Large intestine (tissue), 3 donors: ENCODE measurements around the gene ZNF169. TPM values are rescaled to one million over a fixed set of nuclear protein-coding genes. Genes with fewer than 3 reads are reported as not detected.
"Not testable (repeated sequence)": the region's sequence is repeated elsewhere in the genome, so short reads cannot be mapped to it uniquely, and the experiment has no call there.

Experiments used
- DNase-seq, 2 donors: peaks; one replicate each; pipeline versions ENCODE4 v3.0.0 to v3.0.0-alpha.2; 2013
- H3K27ac ChIP-seq: one replicate; pipeline ENCODE4 v1.5.1; 2013; ENCODE audit warnings: low read length
- H3K27me3 ChIP-seq: 2 replicates; pipeline ENCODE4 v1.6.1; 2013; ENCODE audit warnings: low read length; ENCODE audit not compliant: control insufficient read depth, insufficient read depth
- H3K36me3 ChIP-seq: 2 replicates; pipeline ENCODE4 v1.6.1; 2013; ENCODE audit warnings: low read length; ENCODE audit not compliant: control insufficient read depth, insufficient read depth
- H3K4me1 ChIP-seq: one replicate; pipeline ENCODE4 v1.6.1; 2013; ENCODE audit warnings: low read length; ENCODE audit not compliant: control insufficient read depth, insufficient read depth
- H3K4me3 ChIP-seq: one replicate; pipeline ENCODE4 v1.5.1; 2013; ENCODE audit warnings: low read length
- H3K9me3 ChIP-seq: one replicate; pipeline ENCODE4 v1.6.1; 2013; ENCODE audit warnings: mild to moderate bottlenecking, low read depth, low read length, moderate library complexity; ENCODE audit not compliant: control insufficient read depth
- WGBS: methylation state at CpG from one replicate; pipeline ENCODE4 v1.1.5; 2013; ENCODE audit warnings: low lambda C conversion rate; ENCODE audit not compliant: insufficient coverage; 5-methylcytosine and 5-hydroxymethylcytosine counted together
- polyA plus RNA-seq: library from polyadenylated mRNA; unstranded; fragments of 120-200 nt; gene quantifications from one replicate; pipeline ENCODE4 v1.2.1, GENCODE V29; 2013

ZNF169 gene
- polyA plus RNA-seq, 1 donor = 7.9 TPM

DNA sequence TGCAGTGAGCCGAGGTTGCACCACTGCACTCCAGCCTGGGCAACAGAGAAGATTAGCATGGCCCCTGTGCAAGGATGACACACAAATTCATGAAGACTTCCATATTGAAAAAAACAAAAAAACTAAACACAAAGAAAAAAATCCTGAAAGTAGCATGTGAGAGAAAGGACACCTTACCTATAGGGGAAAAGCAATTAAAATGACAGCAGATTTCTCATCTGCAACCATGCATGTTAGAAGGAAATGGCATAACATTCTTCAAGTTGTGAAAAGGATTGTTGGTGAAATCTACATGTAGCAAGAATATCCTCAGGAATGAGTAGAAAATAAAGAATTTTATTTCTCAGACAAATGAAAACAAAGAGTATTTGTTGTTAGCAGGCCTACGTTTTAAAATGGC, 13.4 kb upstream of the ZNF169 start:
- no peak for DNase-seq
- no peaks in the 10 kb centered on the region for H3K4me1 ChIP-seq
- no peak overlapping the region for H3K27ac ChIP-seq
- H3K36me3 ChIP-seq = no peaks in the 10 kb centered on the region
- H3K4me3 ChIP-seq = no peak overlapping the region
- no peaks in the 10 kb centered on the region for H3K9me3 ChIP-seq
- H3K27me3 ChIP-seq = no peaks in the 10 kb centered on the region
- WGBS = 75% methylated on average over 1 of the region's 2 CpGs

- H3K4me1 ChIP-seq = no peaks in the 10 kb centered on the region
- H3K27ac ChIP-seq = no peak overlapping the region
- no peak for DNase-seq
- WGBS = no CpG with 5 or more reads among the region's 4 CpGs
- no peaks in the 10 kb centered on the region for H3K27me3 ChIP-seq
- no peaks in the 10 kb centered on the region for H3K9me3 ChIP-seq
- H3K4me3 ChIP-seq = no peak overlapping the region
- no peaks in the 10 kb centered on the region for H3K36me3 ChIP-seq
These were observed 8.6 kb upstream of the ZNF169 start for GRCh38 chr9:94250456-94250855.

GRCh38 chr9:94256007-94256406, 3.1 kb upstream of the ZNF169 start:
- Histone ChIP-seq H3K4me1 (no peaks in the 10 kb centered on the region), H3K27ac (no peak overlapping the region), H3K9me3 (no peaks in the 10 kb centered on the region), H3K27me3 (no peaks in the 10 kb centered on the region), H3K4me3 (no peak overlapping the region), H3K36me3 (no peaks in the 10 kb centered on the region)
- no CpG with 5 or more reads among the region's 2 CpGs for WGBS
- no peak for DNase-seq

DNA sequence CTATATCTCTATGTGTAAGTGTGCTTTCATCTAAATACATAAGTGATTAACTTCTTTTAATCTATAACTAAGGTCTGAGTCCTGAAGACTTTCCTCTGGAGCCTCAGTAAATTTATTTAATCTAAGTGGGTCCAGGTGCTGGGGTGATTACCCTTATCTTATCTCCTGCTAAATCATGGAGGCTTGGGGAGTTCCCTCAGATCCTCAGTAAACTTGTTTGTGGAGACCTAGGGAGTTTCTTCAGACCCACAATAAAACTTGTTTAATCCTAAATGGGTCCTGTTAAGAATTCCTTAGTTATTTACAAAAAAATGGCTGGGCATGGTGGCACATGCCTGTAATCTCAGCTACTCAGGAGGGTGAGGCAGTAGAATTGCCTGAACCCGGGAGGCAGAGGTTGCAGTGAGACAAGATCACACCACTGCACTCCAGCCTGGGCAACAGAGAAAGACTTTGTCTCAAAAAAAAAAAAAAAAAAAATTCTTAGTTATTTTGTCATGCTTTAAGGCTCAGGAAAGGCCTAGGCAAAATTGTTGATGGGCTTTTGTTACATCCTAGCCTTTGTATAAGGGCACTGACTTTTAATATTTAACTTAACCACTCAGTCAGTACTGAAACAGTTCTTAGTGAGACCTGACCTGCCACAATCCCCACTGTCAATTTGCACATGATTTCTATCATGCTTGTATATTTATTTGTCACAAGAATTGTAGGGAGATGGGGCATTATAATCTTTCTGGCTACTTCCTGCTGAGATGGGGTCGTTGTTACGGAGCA, 6.7 kb downstream of the ZNF169 start:
- DNase-seq = peak in 1 of 2 donors; percentile 52
- not testable (repeated sequence) for H3K4me1 ChIP-seq, H3K9me3 ChIP-seq, H3K27me3 ChIP-seq, H3K4me3 ChIP-seq, H3K27ac ChIP-seq, H3K36me3 ChIP-seq
- WGBS = no CpG with 5 or more reads among the region's 3 CpGs

DNA sequence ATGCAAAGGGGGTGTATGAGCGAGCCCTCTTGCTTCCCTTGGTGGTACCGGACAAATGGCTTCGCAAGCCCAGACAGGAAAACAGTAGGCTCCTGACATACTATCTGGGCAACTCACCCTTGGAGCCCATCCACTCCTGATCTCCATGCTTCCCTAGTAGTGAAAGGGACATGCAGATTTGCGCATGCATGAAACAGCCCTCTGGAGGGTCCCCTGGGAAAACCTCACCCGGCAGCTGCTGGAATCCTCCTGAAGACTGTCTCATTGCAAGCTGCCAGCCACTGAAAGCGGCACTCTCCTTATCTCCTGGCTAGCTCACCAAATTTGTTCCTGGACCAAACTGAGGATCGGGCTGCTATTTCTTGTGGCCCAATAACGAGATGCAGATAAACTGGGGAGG, 10.2 kb downstream of the ZNF169 start:
- Histone ChIP-seq H3K36me3 (no peaks in the 10 kb centered on the region), H3K4me1 (peaks cover 5% of the 10 kb centered on the region), H3K9me3 (peaks cover 7% of the 10 kb centered on the region), H3K27me3 (no peaks in the 10 kb centered on the region), H3K4me3 (no peak overlapping the region), H3K27ac (no peak overlapping the region)
- WGBS = 100% methylated on average over 2 of the region's 8 CpGs
- DNase-seq = no peak

DNA sequence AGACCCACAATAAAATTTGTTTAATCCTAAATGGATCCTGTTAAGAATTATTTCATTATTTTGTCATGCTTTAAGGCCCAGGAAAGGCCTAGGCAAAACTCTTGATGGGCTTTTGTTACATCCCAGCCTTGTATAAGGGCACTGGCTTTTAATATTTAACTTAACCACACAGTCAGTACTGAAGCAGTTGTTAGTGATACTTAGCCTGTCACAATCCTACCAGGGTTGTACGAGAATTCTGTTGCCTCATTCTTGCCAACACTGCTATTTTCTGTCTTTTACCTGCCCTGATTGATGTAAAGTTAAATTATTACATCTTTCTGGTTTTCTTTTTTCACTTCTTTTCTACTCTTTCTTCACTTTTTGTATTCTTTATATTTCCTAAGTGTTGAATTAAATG, 10.9 kb downstream of the ZNF169 start:
- no CpG with 5 or more reads among the region's 1 CpG for WGBS
- no peak overlapping the region for H3K27ac ChIP-seq
- H3K27me3 ChIP-seq = no peaks in the 10 kb centered on the region
- no peak for DNase-seq
- H3K9me3 ChIP-seq = peaks cover 7% of the 10 kb centered on the region
- H3K36me3 ChIP-seq = no peaks in the 10 kb centered on the region
- H3K4me1 ChIP-seq = peaks cover 5% of the 10 kb centered on the region
- H3K4me3 ChIP-seq = no peak overlapping the region

GRCh38 chr9:94277029-94277428, 17.9 kb downstream of the ZNF169 start:
- DNase-seq, H3K27ac ChIP-seq, H3K9me3 ChIP-seq, H3K4me1 ChIP-seq, H3K4me3 ChIP-seq, H3K27me3 ChIP-seq: not testable (repeated sequence)
- WGBS = 43% methylated on average over 4 of the region's 4 CpGs
- H3K36me3 ChIP-seq = peaks cover 11% of the 10 kb centered on the region

GRCh38 chr9:94277885-94278536, 18.9 kb downstream of the ZNF169 start:
- Histone ChIP-seq H3K27me3 (no peaks in the 10 kb centered on the region), H3K4me1 (no peaks in the 10 kb centered on the region), H3K27ac (no peak overlapping the region), H3K36me3 (peaks cover 11% of the 10 kb centered on the region), H3K9me3 (peaks cover 4% of the 10 kb centered on the region), H3K4me3 (no peak overlapping the region)
- no CpG with 5 or more reads among the region's 6 CpGs for WGBS
- DNase-seq = peak in 1 of 2 donors; percentile 7

- Histone ChIP-seq H3K27me3 (no peaks in the 10 kb centered on the region), H3K36me3 (peaks cover 13% of the 10 kb centered on the region), H3K4me1 (no peaks in the 10 kb centered on the region), H3K27ac (no peak overlapping the region), H3K9me3 (peaks cover 4% of the 10 kb centered on the region), H3K4me3 (no peak overlapping the region)
- no peak for DNase-seq
- 100% methylated on average over 1 of the region's 9 CpGs for WGBS
These were observed 21.4 kb downstream of the ZNF169 start for GRCh38 chr9:94280409-94280989.

- Histone ChIP-seq H3K9me3 (peaks cover 4% of the 10 kb centered on the region), H3K27me3 (no peaks in the 10 kb centered on the region), H3K27ac (no peak overlapping the region), H3K36me3 (peaks cover 13% of the 10 kb centered on the region), H3K4me3 (no peak overlapping the region), H3K4me1 (no peaks in the 10 kb centered on the region)
- DNase-seq = no peak
These were observed 22.0 kb downstream of the ZNF169 start for GRCh38 chr9:94281101-94281500.
